HepG2 (cell line): ENCODE measurements around the gene TOP1. TPM values are rescaled to one million over a fixed set of nuclear protein-coding genes. Genes with fewer than 3 reads are reported as not detected.

Experiments
- FOXP1 ChIP-seq, 2 experiments: fragments of 450-650 bp in 1 of 2; IDR thresholded peaks; 2 replicates each; pipeline ENCODE4 v1.6.1; 2017 to 2018; ENCODE audit warnings: antibody characterized with exemption in 1 of 2
- HINFP ChIP-seq: sonication (generic); formaldehyde crosslinking; IDR thresholded peaks from 2 replicates; pipeline ENCODE4 v1.4.0; 2020; ENCODE audit warnings: low read depth, mild to moderate bottlenecking, missing genetic modification reagents
- HNF4A ChIP-seq: sonication (generic); formaldehyde crosslinking; IDR thresholded peaks from 2 replicates; pipeline ENCODE4 v1.4.0; 2020; ENCODE audit warnings: missing genetic modification reagents
- MED1 ChIP-seq: sonication (generic); formaldehyde crosslinking; IDR thresholded peaks from 2 replicates; pipeline ENCODE4 v1.4.0; 2020; ENCODE audit warnings: missing genetic modification reagents
- MIER2 ChIP-seq: IDR thresholded peaks from 2 replicates; pipeline ENCODE4 v1.6.1; 2016; ENCODE audit warnings: missing biosample characterization, missing genetic modification reagents
- NFATC3 ChIP-seq: sonication (generic); formaldehyde crosslinking; IDR thresholded peaks from 2 replicates; pipeline ENCODE4 v1.5.1; 2020; ENCODE audit warnings: mild to moderate bottlenecking, missing genetic modification reagents
- RBAK ChIP-seq: sonication (generic); formaldehyde crosslinking; IDR thresholded peaks from 2 replicates; pipeline ENCODE4 v1.5.1; 2020; ENCODE audit warnings: mild to moderate bottlenecking, missing genetic modification reagents
- RXRA ChIP-seq: sonication (generic); formaldehyde crosslinking; IDR thresholded peaks from 2 replicates; pipeline ENCODE4 v1.5.1; 2020; ENCODE audit warnings: missing genetic modification reagents
- RXRB ChIP-seq: IDR thresholded peaks from 2 replicates; pipeline ENCODE4 v1.6.1; 2016; ENCODE audit warnings: borderline replicate concordance, missing genetic modification reagents, missing compliant biosample characterization
- SP5 ChIP-seq: IDR thresholded peaks from 2 replicates; pipeline ENCODE4 v1.6.1; 2016; ENCODE audit warnings: low read depth, borderline replicate concordance
- TFDP2 ChIP-seq: sonication (generic); formaldehyde crosslinking; IDR thresholded peaks from 2 replicates; pipeline ENCODE4 v1.4.0; 2020; ENCODE audit warnings: missing genetic modification reagents
- ZBTB25 ChIP-seq: IDR thresholded peaks from 2 replicates; pipeline ENCODE4 v1.6.1; 2018; ENCODE audit warnings: missing genetic modification reagents
- ZNF354B ChIP-seq: sonication (generic); formaldehyde crosslinking; IDR thresholded peaks from 2 replicates; pipeline ENCODE4 v1.8.0; 2022; ENCODE audit warnings: mild to moderate bottlenecking, missing genetic modification reagents
- ZNF460 ChIP-seq: sonication (generic); formaldehyde crosslinking; IDR thresholded peaks from 2 replicates; pipeline ENCODE4 v1.5.1; 2020; ENCODE audit warnings: missing genetic modification reagents, mild to moderate bottlenecking, borderline replicate concordance
- ZNF574 ChIP-seq: sonication (generic); formaldehyde crosslinking; IDR thresholded peaks from 2 replicates; pipeline ENCODE4 v1.4.0; 2020; ENCODE audit warnings: missing genetic modification reagents
- ZNF605 ChIP-seq: sonication (generic); formaldehyde crosslinking; IDR thresholded peaks from 2 replicates; pipeline ENCODE4 v1.8.0; 2022; ENCODE audit warnings: mild to moderate bottlenecking, missing genetic modification reagents
- polyA plus RNA-seq, 8 experiments: library from polyadenylated mRNA; depleted of rRNA in 3 of 8; stranded (reverse) in 7 of 8; unstranded in 1 of 8; fragments of >200 nt; fragmentation: Illumina TruSeq in 4 of 8; extraction: Trizol in 4 of 8; gene quantifications; 2 replicates each; pipeline versions ENCODE4 v1.2.1 to v1.2.3, GENCODE V29; 2011 to 2016; ENCODE audit warnings: low read depth in 4 of 8, missing spikeins in 1 of 8, mixed read lengths in 1 of 8; ENCODE audit not compliant: insufficient read depth in 1 of 8
- total RNA-seq, 5 experiments: library from RNA; depleted of rRNA; stranded (reverse); fragments of >200 nt; fragmentation: Illumina TruSeq; extraction: Trizol; gene quantifications; 2 replicates each; pipeline ENCODE4 v1.2.3, GENCODE V29; 2016; ENCODE audit warnings: low read depth in 1 of 5
- TF ChIP-seq, protein P1 (sequence below): conservative IDR thresholded peaks from 2 replicates; pipeline ENCODE4 v1.6.1; 2018; ENCODE audit warnings: missing genetic modification reagents
- TF ChIP-seq, protein P2 (sequence below): fragments of 450-650 bp; IDR thresholded peaks from 2 replicates; pipeline ENCODE4 v1.6.1; 2017
- TF ChIP-seq, protein P3 (sequence below): IDR thresholded peaks from 2 replicates; pipeline ENCODE4 v1.6.1; 2016; ENCODE audit warnings: mild to moderate bottlenecking, missing biosample characterization, missing genetic modification reagents

TOP1 gene
- total and polyA plus RNA-seq, 2 of the 13 experiments (the other 11 are each of a cell fraction or from before 2014, with no cell fraction given): 10.2 to 19.4 TPM

DNA sequence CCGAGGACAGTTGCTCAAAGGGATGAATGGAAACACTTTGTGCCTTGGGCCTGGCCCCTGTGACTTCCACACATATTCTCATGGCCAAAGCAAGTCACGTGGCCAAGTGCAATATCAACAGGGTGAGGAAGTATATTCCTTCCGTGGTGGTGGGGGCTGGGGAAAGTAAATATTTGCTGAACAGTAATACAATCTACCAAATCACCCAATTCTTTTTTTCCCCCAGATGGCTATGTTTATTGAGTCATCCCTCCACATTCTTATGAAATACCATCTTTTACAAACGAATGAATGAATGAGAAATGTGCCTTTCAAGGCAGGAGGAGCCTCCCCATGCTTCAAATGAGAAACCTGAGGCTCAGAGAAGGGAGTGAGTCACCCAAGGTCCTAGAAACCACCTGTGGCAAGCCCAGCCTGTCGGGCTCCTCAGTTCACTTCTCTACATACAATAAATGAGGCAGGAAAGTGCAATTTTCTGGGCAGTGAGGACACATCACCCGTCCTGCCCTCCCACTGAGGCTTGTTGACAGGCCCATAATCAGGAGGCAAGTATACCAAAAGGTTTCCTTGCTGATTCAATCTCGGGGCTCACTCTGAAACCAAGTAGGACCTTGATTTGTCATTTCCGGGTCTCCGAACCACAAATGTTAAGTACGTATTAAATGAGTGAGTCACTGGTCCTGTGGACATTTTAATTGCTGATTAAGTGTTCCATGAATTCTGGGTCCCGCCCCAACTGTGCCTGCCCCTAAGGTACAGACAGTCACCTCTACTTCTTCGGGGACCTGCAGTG, 25.3 kb upstream of the TOP1 start (continued):
- TF ChIP-seq, protein P1, sequence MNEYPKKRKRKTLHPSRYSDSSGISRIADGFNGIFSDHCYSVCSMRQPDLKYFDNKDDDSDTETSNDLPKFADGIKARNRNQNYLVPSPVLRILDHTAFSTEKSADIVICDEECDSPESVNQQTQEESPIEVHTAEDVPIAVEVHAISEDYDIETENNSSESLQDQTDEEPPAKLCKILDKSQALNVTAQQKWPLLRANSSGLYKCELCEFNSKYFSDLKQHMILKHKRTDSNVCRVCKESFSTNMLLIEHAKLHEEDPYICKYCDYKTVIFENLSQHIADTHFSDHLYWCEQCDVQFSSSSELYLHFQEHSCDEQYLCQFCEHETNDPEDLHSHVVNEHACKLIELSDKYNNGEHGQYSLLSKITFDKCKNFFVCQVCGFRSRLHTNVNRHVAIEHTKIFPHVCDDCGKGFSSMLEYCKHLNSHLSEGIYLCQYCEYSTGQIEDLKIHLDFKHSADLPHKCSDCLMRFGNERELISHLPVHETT: peak; percentile 0; the same call in 1 of the 2 replicates
- TF ChIP-seq RXRB (CRISPR knock-in tag) (peak; percentile 88), MIER2 (CRISPR knock-in tag) (peak; percentile 72; the same call in 1 of the 2 replicates), NFATC3 (CRISPR knock-in tag) (0 out of 2 replicates have a peak, but pooled peaks have one; percentile 50), TFDP2 (CRISPR knock-in tag) (peak; percentile 69), ZNF460 (CRISPR knock-in tag) (no peak), ZNF354B (no peak), RBAK (CRISPR knock-in tag) (0 out of 2 replicates have a peak, but pooled peaks have one; percentile 47), HNF4A (CRISPR knock-in tag) (peak; percentile 72), FOXP1 (IDR thresholded peaks at IDR 0.05) (peak; percentile 61), FOXP1 (CRISPR knock-in tag; IDR thresholded peaks at IDR 0.05) (peak; percentile 96), SP5 (CRISPR knock-in tag) (peak; percentile 67), ZBTB25 (CRISPR knock-in tag) (peak; percentile 95), HINFP (CRISPR knock-in tag) (no peak), ZNF605 (CRISPR knock-in tag) (peak; percentile 64), ZNF574 (CRISPR knock-in tag) (0 out of 2 replicates have a peak, but pooled peaks have one; percentile 56), RXRA (peak; percentile 63; the same call in 1 of the 2 replicates), MED1 (CRISPR knock-in tag) (peak; percentile 92)
- TF ChIP-seq, protein P2, sequence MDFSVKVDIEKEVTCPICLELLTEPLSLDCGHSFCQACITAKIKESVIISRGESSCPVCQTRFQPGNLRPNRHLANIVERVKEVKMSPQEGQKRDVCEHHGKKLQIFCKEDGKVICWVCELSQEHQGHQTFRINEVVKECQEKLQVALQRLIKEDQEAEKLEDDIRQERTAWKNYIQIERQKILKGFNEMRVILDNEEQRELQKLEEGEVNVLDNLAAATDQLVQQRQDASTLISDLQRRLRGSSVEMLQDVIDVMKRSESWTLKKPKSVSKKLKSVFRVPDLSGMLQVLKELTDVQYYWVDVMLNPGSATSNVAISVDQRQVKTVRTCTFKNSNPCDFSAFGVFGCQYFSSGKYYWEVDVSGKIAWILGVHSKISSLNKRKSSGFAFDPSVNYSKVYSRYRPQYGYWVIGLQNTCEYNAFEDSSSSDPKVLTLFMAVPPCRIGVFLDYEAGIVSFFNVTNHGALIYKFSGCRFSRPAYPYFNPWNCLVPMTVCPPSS: no peak
- TF ChIP-seq, protein P3, sequence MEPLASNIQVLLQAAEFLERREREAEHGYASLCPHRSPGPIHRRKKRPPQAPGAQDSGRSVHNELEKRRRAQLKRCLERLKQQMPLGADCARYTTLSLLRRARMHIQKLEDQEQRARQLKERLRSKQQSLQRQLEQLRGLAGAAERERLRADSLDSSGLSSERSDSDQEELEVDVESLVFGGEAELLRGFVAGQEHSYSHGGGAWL (CRISPR knock-in tag): peak; percentile 62
